ENCODE results near the gene MRPL30.
"Not testable (repeated sequence)": the region's sequence is repeated elsewhere in the genome, so short reads cannot be mapped to it uniquely, and the experiment has no call there.

Gene MRPL30

GRCh38 chr2:99180755-99181623 is at the start of gene MRPL30, which contains the start of gene MITD1:
MRPL30 (plus strand) TSS chr2:99181184; CDS start chr2:99186204, 5,020 bp downstream.
MITD1 (minus strand) TSS chr2:99181058; CDS start chr2:99180981, 77 bp downstream.
- Histone ChIP-seq H3K9ac (ENCODE audit: low read depth, low read length) (peak within 1 kb of the TSS; percentile 97), H3K36me3 (ENCODE audit: insufficient read depth, low read depth, low read length) (peaks cover 9% of the 10 kb centered on the region), H3K4me3 (ENCODE audit: low read length) (peak within 1 kb of the TSS; percentile 95), H3K27ac (ENCODE audit: low read length) (peak within 1 kb of the TSS; percentile 82), H3K27me3 (ENCODE audit: insufficient read depth, low read length) (no peaks in the 10 kb centered on the region), H3K9me3 (ENCODE audit: insufficient read depth, low read depth, low read length) (no peaks in the 10 kb centered on the region), H3K4me1 (ENCODE audit: insufficient read depth, low read length) (peaks cover 4% of the 10 kb centered on the region)

DNA sequence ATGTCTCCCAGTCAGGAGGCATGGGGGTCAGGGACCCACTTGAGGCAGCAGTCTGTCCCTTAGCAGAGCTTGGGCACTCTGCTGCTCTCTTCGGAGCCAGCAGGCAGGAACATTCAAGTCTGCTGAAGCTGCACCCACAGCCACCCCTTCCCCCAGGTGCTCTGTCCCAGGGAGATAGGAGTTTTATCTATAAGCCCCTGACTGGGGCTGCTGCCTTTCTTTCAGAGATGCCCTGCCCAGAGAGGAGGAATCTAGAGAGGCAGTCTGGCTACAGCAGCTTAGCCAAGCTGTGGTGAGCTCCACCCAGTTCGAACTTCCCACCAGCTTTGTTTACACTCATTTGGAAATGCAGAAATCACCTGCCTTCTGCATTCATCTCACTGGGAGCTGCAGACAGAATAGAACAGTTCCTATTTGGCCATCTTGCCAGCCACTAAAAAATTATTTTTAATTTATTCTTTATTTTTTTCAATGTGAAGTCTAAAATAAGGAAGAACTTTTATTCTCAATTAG is 45.9 kb upstream of the MRPL30 start:
- not testable (repeated sequence) for H3K9ac ChIP-seq (ENCODE audit: low read depth, low read length); H3K4me1 ChIP-seq (ENCODE audit: insufficient read depth, low read length); H3K4me3 ChIP-seq (ENCODE audit: low read length); H3K36me3 ChIP-seq (ENCODE audit: insufficient read depth, low read depth, low read length); H3K27ac ChIP-seq (ENCODE audit: low read length); H3K27me3 ChIP-seq (ENCODE audit: insufficient read depth, low read length)
- H3K9me3 ChIP-seq (ENCODE audit: insufficient read depth, low read depth, low read length) = peaks cover 46% of the 10 kb centered on the region

DNA sequence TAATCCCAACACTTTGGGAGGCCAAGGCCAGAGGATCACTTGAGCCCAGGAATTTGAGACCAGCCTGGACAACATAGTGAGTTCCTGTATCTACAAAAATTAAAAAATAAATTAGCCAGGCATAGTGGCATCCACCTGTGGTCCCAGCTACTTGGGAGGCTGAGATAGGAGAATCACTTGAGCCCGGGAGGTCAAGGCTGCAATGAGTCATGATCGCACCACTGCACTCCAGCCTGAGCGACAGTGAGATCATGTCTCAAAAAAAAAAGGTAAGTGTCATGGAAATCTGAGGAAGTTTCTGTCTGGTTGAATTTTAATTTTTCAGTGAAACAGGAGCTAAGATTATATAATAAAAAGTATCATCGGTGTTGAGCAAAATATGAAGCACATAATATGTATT is 42.0 kb upstream of the MRPL30 start:
- Histone ChIP-seq H3K36me3 (ENCODE audit: insufficient read depth, low read depth, low read length) (no peaks in the 10 kb centered on the region), H3K4me1 (ENCODE audit: insufficient read depth, low read length) (peaks cover 11% of the 10 kb centered on the region), H3K27ac (ENCODE audit: low read length) (no peak overlapping the region), H3K9ac (ENCODE audit: low read depth, low read length) (no peak overlapping the region), H3K27me3 (ENCODE audit: insufficient read depth, low read length) (peaks cover 8% of the 10 kb centered on the region; the same call in 1 of the 2 replicates), H3K9me3 (ENCODE audit: insufficient read depth, low read depth, low read length) (peaks cover 18% of the 10 kb centered on the region), H3K4me3 (ENCODE audit: low read length) (no peak overlapping the region)

DNA sequence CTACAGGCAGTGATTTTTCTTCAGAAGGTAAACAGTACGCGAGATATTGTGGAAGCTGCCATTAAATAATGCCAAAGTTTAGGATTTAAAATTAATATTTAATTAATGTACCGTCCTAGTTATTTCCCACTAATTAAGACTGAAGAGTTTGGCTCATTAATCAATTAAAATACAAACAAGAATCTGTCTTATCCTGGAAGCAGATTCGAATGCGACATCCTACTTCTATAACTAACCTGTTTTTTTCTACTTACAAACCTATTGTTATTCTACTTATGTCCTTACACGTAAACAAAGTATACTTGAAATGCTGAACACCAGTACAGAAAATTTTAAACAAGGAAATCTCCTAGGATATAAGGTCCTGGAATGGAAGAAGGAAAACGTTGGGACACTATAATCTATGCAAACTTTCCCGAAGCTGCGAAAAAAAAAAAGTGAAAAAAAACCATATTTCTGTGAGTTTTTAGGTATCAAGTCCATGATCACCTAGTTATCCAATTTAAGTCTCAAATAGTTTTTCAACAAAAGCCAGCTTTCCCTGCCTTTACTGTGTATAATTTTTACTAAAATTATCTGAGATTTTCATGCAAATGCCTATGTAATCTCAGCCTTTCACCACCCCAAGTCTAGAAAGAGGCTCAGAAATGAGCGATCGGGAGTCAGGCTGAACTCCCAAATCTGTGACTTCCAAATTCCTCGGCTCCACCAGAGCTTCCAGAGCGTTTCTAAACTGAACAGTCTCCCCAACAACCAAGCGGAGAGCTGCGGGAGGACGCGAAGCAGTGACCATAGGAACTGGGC is 40.7 kb upstream of the MRPL30 start:
- Histone ChIP-seq H3K4me3 (ENCODE audit: low read length) (peak overlapping the region; percentile 90), H3K27ac (ENCODE audit: low read length) (no peak overlapping the region), H3K27me3 (ENCODE audit: insufficient read depth, low read length) (peaks cover 8% of the 10 kb centered on the region; the same call in 1 of the 2 replicates), H3K4me1 (ENCODE audit: insufficient read depth, low read length) (peaks cover 11% of the 10 kb centered on the region), H3K9ac (ENCODE audit: low read depth, low read length) (peak overlapping the region; percentile 76; the same call in 1 of the 2 replicates), H3K9me3 (ENCODE audit: insufficient read depth, low read depth, low read length) (peaks cover 6% of the 10 kb centered on the region), H3K36me3 (ENCODE audit: insufficient read depth, low read depth, low read length) (no peaks in the 10 kb centered on the region)

DNA sequence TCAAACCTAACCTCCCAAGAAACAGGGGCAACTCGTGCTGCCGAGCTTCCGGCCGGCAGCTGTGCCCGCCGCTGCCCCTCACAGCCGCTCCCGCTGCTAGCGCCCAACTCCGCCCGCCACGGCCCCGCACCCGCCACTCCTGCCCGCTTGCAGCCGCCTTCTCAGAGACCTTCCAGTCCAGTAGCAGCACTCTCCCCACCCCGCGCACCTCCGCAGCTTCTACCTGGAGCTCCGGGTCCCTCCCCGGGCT is 40.2 kb upstream of the MRPL30 start:
- peaks cover 11% of the 10 kb centered on the region for H3K4me1 ChIP-seq (ENCODE audit: insufficient read depth, low read length)
- peak overlapping the region; percentile 76; the same call in 1 of the 2 replicates for H3K9ac ChIP-seq (ENCODE audit: low read depth, low read length)
- peaks cover under 1% of the 10 kb centered on the region; the same call in 1 of the 2 replicates for H3K9me3 ChIP-seq (ENCODE audit: insufficient read depth, low read depth, low read length)
- H3K36me3 ChIP-seq (ENCODE audit: insufficient read depth, low read depth, low read length) = no peaks in the 10 kb centered on the region
- H3K27me3 ChIP-seq (ENCODE audit: insufficient read depth, low read length) = peaks cover 8% of the 10 kb centered on the region; the same call in 1 of the 2 replicates
- peak overlapping the region; percentile 90 for H3K4me3 ChIP-seq (ENCODE audit: low read length)
- H3K27ac ChIP-seq (ENCODE audit: low read length) = no peak overlapping the region

DNA sequence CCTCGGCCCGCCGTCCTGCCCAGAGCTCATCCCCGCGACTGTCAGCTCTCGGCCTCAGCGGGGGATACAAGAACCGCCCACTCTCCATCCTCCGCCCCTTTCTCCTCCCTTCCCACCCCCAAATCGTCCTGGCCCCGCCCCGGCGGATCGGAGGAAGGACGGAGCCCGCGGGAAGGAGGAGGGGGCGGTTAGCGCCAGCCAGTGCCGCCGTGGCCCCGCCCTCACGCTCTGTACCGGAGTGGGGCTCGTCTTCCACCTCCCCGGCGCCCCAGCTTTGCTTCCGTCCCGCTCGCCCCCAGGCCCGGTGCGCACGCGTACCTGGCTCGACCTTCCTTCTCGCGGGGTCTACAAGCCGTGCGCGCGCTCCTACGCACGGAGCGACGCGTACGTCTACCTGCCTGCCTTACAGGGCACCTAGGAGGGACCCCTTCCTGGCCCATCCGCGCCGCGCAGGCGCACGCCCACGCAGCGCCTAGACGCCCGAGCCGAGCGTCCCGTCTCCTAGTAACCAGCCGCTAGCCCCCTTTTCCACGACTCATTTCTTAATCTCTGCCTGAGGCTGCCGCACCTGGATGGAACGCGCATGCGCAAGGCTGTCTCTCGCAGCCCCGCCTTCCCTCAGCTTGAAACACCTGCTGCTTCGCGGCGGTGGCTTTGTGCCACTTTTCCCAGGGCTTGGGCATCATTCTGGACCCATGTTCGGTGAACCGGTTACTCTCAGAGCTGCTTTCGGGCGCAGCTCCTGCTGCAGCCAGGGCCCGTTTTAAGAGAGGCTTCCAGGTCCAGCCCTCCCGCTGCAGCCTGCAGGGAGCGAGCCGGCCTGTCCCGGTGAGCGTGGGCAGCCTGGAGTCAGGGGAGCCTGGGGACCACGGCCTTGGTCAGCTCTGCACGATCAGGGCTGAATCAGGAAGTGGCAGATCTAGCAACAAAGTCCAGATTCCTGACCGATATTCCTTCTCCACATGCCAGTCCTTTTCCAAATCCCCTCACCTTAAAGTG is 39.6 kb upstream of the MRPL30 start, which contains the start of gene C2orf15:
TSS of gene C2orf15 (plus strand) at position 598 of the 999 bp plus-strand sequence. CDS start 8,852 bp downstream, outside the sequence.
- Histone ChIP-seq H3K4me3 (ENCODE audit: low read length) (peak within 1 kb of the TSS; percentile 90), H3K9ac (ENCODE audit: low read depth, low read length) (peak within 1 kb of the TSS; percentile 76; the same call in 1 of the 2 replicates), H3K27ac (ENCODE audit: low read length) (no peak within 1 kb of the TSS), H3K9me3 (ENCODE audit: insufficient read depth, low read depth, low read length) (no peaks in the 10 kb centered on the region), H3K36me3 (ENCODE audit: insufficient read depth, low read depth, low read length) (no peaks in the 10 kb centered on the region), H3K27me3 (ENCODE audit: insufficient read depth, low read length) (peaks cover 8% of the 10 kb centered on the region; the same call in 1 of the 2 replicates), H3K4me1 (ENCODE audit: insufficient read depth, low read length) (peaks cover 11% of the 10 kb centered on the region)

GRCh38 chr2:99150706-99151105 is 30.3 kb upstream of the MRPL30 start:
- peaks cover 7% of the 10 kb centered on the region for H3K4me1 ChIP-seq (ENCODE audit: insufficient read depth, low read length)
- H3K36me3 ChIP-seq (ENCODE audit: insufficient read depth, low read depth, low read length) = peaks cover 6% of the 10 kb centered on the region; the same call in 1 of the 2 replicates
- no peak overlapping the region for H3K9ac ChIP-seq (ENCODE audit: low read depth, low read length)
- no peak overlapping the region for H3K27ac ChIP-seq (ENCODE audit: low read length)
- no peaks in the 10 kb centered on the region for H3K27me3 ChIP-seq (ENCODE audit: insufficient read depth, low read length)
- no peak overlapping the region for H3K4me3 ChIP-seq (ENCODE audit: low read length)
- no peaks in the 10 kb centered on the region for H3K9me3 ChIP-seq (ENCODE audit: insufficient read depth, low read depth, low read length)

GRCh38 chr2:99152199-99152895 is 28.6 kb upstream of the MRPL30 start:
- no peak overlapping the region for H3K4me3 ChIP-seq (ENCODE audit: low read length)
- no peaks in the 10 kb centered on the region for H3K9me3 ChIP-seq (ENCODE audit: insufficient read depth, low read depth, low read length)
- no peak overlapping the region for H3K27ac ChIP-seq (ENCODE audit: low read length)
- peaks cover 16% of the 10 kb centered on the region for H3K36me3 ChIP-seq (ENCODE audit: insufficient read depth, low read depth, low read length)
- H3K9ac ChIP-seq (ENCODE audit: low read depth, low read length) = no peak overlapping the region
- peaks cover 7% of the 10 kb centered on the region for H3K4me1 ChIP-seq (ENCODE audit: insufficient read depth, low read length)
- no peaks in the 10 kb centered on the region for H3K27me3 ChIP-seq (ENCODE audit: insufficient read depth, low read length)

DNA sequence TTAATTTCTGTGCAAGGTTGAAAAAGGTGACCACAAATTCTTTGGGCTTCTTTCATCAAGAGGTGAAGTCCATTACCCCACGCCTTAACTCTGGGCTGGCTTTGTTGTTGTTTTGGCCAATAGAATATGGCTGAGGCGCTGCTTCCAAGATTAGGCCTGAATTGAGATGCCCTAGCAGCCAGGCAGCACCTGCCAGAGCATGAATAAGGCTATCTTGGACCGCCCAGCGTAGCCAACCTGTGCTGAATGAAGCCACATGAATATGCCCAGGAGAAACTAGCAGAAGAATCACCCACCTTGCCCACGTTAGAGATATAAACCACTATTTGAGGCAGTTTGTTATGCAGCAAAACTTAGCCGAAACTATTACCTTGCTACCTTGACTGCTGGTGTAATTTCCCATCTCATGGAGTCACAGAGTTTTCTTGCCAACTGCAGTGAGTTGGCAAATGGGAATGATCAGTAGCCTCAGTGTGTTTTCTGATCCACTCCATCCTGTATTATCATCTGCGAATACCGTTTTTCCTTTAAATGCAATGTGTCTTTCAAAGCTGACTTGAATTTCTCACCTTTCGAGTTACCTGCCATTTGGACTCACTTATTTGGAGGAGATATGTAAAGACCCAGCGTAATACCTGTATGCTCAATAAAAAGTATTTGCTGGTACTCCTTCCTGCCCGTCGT is 26.9 kb upstream of the MRPL30 start:
- H3K27ac ChIP-seq (ENCODE audit: low read length) = peak overlapping the region; percentile 62
- H3K4me3 ChIP-seq (ENCODE audit: low read length) = peak overlapping the region; percentile 94
- peaks cover 7% of the 10 kb centered on the region for H3K4me1 ChIP-seq (ENCODE audit: insufficient read depth, low read length)
- no peaks in the 10 kb centered on the region for H3K27me3 ChIP-seq (ENCODE audit: insufficient read depth, low read length)
- H3K9ac ChIP-seq (ENCODE audit: low read depth, low read length) = peak overlapping the region; percentile 86
- H3K9me3 ChIP-seq (ENCODE audit: insufficient read depth, low read depth, low read length) = no peaks in the 10 kb centered on the region
- H3K36me3 ChIP-seq (ENCODE audit: insufficient read depth, low read depth, low read length) = peaks cover 24% of the 10 kb centered on the region
